GM12891 (cell line): ENCODE measurements around the gene PRND.
"Not testable (repeated sequence)": the region's sequence is repeated elsewhere in the genome, so short reads cannot be mapped to it uniquely, and the experiment has no call there.

Source experiments
- DNase-seq: peaks from one replicate; pipeline ENCODE4 v3.0.0; 2011; ENCODE audit warnings: low spot score; ENCODE audit not compliant: insufficient read length
- FAIRE-seq: peaks from 2 replicates; lab custom pipeline; 2011; peaks lifted over from hg19 to GRCh38; lab: Jason Lieb, UNC
- PAX5 ChIP-seq: IDR thresholded peaks from 2 replicates; pipeline ENCODE4 v1.6.1; 2011; ENCODE audit warnings: low read length, moderate library complexity, mild to moderate bottlenecking; ENCODE audit not compliant: insufficient read depth, severe bottlenecking
- POLR2A ChIP-seq: IDR thresholded peaks from 2 replicates; pipeline ENCODE4 v1.6.1; 2011; ENCODE audit warnings: low read depth, low read length, control low read depth
- POLR2AphosphoS5 ChIP-seq: IDR thresholded peaks from 2 replicates; pipeline ENCODE4 v1.6.1; 2011; ENCODE audit warnings: low read depth, low read length, control low read depth
- POU2F2 ChIP-seq: IDR thresholded peaks from 2 replicates; pipeline ENCODE4 v1.6.1; 2011; ENCODE audit warnings: low read depth, mild to moderate bottlenecking, control low read depth, low read length, moderate library complexity
- SPI1 ChIP-seq: IDR thresholded peaks from 2 replicates; pipeline ENCODE4 v1.6.1; 2011; ENCODE audit warnings: low read depth, low read length, control low read depth
- TAF1 ChIP-seq: IDR thresholded peaks from 2 replicates; pipeline ENCODE4 v1.6.1; 2011; ENCODE audit warnings: low read depth, low read length, control low read depth

Gene PRND

DNA sequence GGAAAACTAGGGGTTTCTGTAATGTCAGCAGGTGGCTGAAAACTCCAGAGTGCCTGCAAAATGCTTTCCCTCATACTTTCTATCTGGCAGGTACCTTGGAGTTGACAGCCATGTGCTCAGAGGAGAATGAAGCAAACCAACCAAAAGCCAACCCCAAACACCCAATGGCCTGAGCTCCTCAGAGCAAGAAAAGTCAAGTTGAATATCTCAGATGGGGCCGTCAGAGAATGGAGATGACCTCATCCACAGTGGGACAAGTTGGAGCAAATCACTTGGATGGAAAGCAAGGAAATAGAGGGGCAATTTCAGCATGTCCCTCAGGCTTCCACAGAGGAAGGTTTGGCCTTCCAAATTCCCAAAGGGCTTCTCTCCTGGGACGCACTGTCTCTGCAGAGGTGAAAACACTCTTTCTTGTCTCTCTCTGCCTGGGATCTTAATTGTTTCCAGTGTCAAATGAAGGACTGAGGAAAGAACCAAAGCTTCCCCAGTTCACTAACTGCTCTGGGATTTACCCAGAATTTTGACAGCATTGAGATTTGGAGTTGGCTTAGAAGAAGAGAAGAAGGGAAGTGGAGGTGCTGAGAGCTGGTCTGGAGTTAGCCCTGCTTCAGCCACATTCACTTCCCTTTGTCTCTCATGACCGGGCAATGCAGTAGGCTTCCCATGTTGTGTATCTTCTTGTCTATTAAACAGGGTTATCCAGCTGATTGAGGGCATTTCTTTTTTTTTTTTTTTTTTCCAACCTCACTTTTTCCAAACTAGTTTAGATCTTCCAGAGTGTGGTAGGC lies 42.2 kb downstream of the PRND start:
- no peak for FAIRE-seq
- TF ChIP-seq SPI1, result peak; percentile 17; the same call in 1 of the 2 replicates
- TF ChIP-seq POLR2AphosphoS5, result no peak
- no peak for DNase-seq

DNA sequence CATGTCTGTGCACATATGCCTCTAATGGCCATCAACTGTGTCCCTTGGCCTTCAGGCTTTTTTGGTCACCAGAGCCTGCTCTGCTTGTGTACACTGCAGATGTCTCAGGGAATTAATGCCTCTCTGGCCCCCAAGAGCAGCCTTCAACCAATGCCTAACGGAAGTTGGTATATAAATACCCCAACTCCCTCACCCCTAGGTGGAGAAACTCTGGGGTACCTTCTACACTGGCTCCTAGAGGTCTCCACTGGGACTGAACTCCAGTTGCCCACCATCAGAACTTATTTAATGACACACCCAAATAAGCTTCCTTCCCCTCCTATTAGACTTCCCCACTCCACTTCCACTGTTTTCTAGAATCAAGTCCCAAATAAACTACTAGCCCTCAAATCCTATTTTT lies 43.1 kb downstream of the PRND start:
- FAIRE-seq, result no peak
- TF ChIP-seq POLR2A, result no peak
- no peak for TF ChIP-seq PAX5
- DNase-seq, result no peak

DNA sequence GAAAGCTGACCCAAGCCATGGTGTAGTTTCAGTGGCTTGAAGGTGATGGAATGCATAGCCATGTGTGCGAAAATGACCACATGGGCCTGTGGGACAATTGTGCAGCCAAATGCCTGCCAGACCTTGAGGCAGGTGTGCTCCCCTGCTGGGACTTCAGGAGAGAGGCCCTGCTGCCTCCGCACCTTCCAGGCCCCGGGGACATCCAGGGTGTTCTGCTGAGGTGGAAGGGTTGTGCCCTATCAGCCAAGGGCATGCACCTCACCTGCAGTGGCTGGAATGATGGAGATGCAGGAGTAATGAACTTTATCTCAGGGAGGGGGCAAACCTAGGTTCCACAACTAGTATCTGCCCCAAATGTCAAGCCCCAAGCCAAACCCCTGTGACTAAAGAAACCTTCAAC lies 44.0 kb downstream of the PRND start:
- TF ChIP-seq SPI1 (no peak), POLR2A (no peak), POLR2AphosphoS5 (no peak), PAX5 (no peak), TAF1 (no peak), POU2F2 (no peak)
- DNase-seq, result no peak
- no peak for FAIRE-seq

DNA sequence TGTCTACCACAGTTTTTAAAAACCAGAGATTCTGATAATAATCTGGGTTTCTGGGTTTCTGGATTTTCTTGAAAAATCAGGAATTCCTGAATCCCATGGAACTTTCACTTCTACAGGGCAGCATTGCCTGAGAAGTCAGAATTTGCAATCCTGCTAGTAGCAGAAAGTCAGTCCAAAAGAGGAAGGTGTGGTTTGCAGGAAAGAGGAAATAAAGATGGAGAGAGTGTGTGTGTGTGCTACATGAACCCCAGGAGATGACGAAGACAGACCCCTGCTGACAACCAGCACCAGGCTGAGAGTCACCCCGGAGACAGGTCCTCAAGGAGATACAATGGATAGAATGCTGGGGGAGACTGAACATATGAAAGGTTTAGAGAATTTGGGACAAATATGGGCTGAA lies 44.9 kb downstream of the PRND start:
- DNase-seq (no peak), FAIRE-seq (no peak)
- TF ChIP-seq POLR2A, result no peak
- TF ChIP-seq SPI1, result peak; percentile 34; the same call in 1 of the 2 replicates
- TF ChIP-seq PAX5, result no peak
- TF ChIP-seq POLR2AphosphoS5, result no peak

DNA sequence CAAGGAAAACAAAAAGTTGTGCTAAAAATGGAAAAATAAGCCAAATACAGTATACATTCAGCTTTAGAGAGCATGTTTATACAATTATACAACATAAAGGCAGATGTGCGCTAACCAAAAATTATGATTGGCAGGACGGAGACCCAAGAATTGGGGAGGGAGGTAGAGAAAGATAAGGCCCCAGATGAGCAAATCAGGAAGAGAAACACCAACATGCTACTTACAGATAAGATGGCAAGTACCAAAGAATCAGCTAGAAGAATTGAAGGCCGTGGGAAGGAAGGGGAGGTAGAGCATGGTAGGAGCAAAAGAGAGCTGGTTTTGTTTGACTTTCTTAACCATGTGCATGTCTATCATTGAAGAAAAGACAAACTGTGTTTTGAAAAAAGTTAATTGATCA lies 45.4 kb downstream of the PRND start:
- DNase-seq, result no peak
- TF ChIP-seq POU2F2 (no peak), POLR2AphosphoS5 (no peak), SPI1 (no peak), PAX5 (no peak), TAF1 (no peak)
- FAIRE-seq, result no peak

DNA sequence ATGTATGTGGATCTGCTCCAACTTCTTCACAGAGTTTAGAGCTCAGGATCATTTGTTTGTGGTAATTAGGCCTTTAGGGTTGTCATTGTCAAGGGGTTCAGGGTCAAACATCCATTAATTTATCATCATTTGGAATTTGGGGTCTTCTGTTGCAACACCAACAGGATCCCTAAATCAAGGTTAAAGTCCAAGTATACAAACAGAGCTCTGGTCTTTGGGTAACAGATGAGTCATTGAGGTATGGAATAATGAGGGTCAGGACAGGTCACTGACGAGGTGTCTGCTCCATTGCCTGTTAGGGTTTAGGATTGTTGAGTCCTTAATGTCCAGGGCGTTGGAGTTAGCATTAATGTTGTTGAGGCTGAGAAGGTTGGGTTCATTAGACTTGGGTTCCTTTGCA lies 47.6 kb downstream of the PRND start:
- FAIRE-seq, result no peak
- TF ChIP-seq POLR2A (no peak), SPI1 (no peak), POLR2AphosphoS5 (no peak), TAF1 (no peak), PAX5 (no peak), POU2F2 (no peak)
- no peak for DNase-seq

DNA sequence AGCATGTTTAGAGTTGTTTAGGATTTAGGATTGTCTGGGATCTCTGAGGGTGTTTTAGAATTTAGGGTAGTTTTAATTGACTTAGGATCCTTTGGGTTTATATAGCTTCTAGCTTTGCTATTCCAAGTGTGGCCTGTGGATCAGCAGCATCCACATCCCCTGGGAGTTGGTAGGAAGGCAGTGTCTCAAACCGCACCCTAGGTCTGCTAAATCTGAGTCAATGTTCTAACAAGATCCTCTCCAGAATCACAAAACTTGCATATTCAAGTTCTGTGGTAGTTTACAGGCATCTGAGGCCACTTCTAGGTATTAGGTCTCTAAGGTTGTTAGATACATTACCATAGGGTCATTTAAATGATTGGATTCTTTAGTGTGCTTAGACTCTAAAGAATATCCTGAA lies 48.3 kb downstream of the PRND start:
- FAIRE-seq (no peak), DNase-seq (no peak)
- TF ChIP-seq PAX5, result no peak

DNA sequence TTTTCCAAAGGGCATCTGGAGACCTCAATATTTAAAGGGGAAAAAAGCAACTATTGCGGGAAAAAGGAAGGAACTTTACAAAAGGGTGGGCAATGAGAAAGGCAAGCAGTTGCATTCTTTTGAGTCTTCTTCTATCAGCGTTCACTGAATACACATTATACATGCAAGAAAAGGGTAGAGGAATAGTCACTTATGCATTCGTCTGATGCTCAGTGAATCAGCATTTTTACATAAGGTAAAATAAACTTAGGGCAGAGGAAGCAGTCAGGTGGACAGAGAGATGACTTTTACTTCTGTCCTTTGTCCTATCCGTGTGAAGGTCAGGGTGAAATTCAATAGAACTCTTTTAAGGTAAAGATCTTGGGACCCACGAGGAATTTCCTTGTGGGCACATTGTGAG lies 49.3 kb downstream of the PRND start:
- no peak for DNase-seq
- no peak for FAIRE-seq
- no peak for TF ChIP-seq TAF1
- no peak for TF ChIP-seq POLR2A
- TF ChIP-seq POLR2AphosphoS5, result no peak
- TF ChIP-seq POU2F2, result no peak

DNA sequence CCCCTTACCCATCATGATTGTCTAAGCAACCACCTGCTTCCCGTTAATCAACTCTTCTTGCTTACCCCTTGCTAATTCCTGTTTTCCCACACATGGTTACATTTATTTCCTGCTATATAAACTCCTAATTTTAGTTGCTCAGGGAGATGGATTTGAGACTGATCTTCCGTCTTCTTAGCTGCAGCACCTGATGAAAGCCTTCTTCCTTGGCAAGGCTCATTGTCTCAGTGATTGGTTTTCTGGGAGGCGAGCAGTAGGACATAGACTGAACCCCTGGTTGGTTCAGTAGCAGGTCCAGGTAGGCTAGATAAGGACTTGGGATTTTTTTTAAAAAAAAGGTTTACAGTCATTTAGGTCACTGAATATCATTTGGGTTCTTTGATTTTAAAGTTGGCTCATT lies 50.4 kb downstream of the PRND start:
- TF ChIP-seq POLR2AphosphoS5, result no peak
- no peak for TF ChIP-seq POU2F2
- no peak for TF ChIP-seq SPI1
- TF ChIP-seq PAX5, result no peak
- no peak for TF ChIP-seq TAF1
- TF ChIP-seq POLR2A, result no peak
- no peak for DNase-seq
- FAIRE-seq, result no peak

DNA sequence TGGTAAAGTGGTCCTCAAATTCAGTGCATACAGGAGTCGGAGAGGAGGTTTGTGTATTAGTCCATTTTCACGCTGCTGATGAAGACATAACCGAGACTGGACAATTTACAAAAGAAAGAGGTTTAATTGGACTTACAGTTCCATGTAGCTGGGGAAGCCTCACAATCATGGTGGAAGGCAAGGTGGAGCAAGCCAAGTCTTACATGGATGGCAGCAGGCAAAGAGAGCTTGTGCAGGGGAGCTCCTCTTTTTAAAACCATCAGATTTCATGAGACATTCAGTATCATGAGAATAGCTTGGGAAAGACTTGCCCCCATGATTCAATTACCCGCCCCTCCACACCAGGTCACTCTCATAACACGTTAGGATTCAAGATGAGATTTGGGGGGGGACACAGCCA lies 51.3 kb downstream of the PRND start:
- DNase-seq, FAIRE-seq: not testable (repeated sequence)

DNA sequence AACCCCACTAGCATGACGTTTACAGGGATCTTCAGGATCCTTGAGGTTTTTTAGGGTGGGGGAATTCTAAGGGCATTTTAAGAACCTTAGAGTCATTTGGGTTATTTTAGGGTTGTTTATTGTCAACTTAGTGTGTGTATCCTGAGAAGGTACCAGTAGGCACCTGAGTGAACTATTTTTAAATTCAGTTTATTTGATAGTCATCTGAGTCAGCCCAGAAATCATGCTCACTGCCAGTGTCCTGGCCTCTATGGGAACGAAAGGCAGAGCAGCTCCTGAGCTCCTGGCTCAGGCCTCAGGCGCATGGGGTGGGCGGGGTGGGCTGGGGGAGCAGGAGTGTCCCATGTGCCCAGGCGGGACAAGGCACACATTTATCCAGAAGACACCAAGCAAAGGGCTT lies 52.0 kb downstream of the PRND start:
- no peak for FAIRE-seq
- TF ChIP-seq POLR2A (no peak), POU2F2 (no peak), SPI1 (no peak), POLR2AphosphoS5 (no peak), PAX5 (no peak), TAF1 (no peak)
- DNase-seq, result no peak
